A549 (cell line): ENCODE measurements around the gene TERB1. TPM values are rescaled to one million over a fixed set of nuclear protein-coding genes. Genes with fewer than 3 reads are reported as not detected.

Experiments
- ATAC-seq, 2 experiments: fragments of 200-7000 bp in 1 of 2; fragments of >200 bp in 1 of 2; cut with Nextera tagmentation in 1 of 2; cut with Tn5 transposase in 1 of 2; 3 replicates each; pipeline versions ENCODE4 v1.8.0 to v1.9.1; 2018 to 2020; ENCODE audit warnings: mild to moderate bottlenecking in 1 of 2, moderate library complexity in 1 of 2
- CTCF ChIA-PET: fragments of 300-600 bp; sonication (Branson Sonifier 250); formaldehyde crosslinking; extraction: SDS; loops from one replicate; lab custom pipeline; 2021; ENCODE audit warnings: antibody characterized with exemption, inconsistent platforms; lab: Yijun Ruan, JAX
- POLR2A ChIA-PET: fragments of 350-600 bp; formaldehyde crosslinking; extraction: SDS; loops from one replicate; lab custom pipeline; 2021; ENCODE audit warnings: antibody characterized with exemption, inconsistent platforms; lab: Yijun Ruan, JAX
- DNase-seq, 2 experiments: peaks; one replicate each; pipeline versions ENCODE4 v3.0.0 to v3.0.0-alpha.2; 2011 to 2016; ENCODE audit warnings: low read depth in 1 of 2, low spot score in 1 of 2
- FAIRE-seq: peaks from 2 replicates; lab custom pipeline; 2011; peaks lifted over from hg19 to GRCh38; lab: Jason Lieb, UNC
- H3K27ac ChIP-seq, 2 experiments: fragments of >200 bp; sonication (Bioruptor Twin); formaldehyde crosslinking; 3 replicates each; pipeline ENCODE4 v1.5.1; 2016 to 2017
- H3K4me1 ChIP-seq: fragments of >200 bp; sonication (Bioruptor Twin); formaldehyde crosslinking; 3 replicates; pipeline ENCODE4 v1.6.1; 2016
- H3K4me2 ChIP-seq: fragments of >200 bp; sonication (Bioruptor Twin); formaldehyde crosslinking; 3 replicates; pipeline ENCODE4 v1.6.1; 2016
- H3K4me3 ChIP-seq: fragments of >200 bp; sonication (Bioruptor Twin); formaldehyde crosslinking; 3 replicates; pipeline ENCODE4 v1.5.1; 2016
- H3K9me3 ChIP-seq: fragments of >200 bp; sonication (Bioruptor Twin); formaldehyde crosslinking; 3 replicates; pipeline ENCODE4 v1.6.1; 2016
- BCL3 ChIP-seq: fragments of >200 bp; sonication (Bioruptor Twin); formaldehyde crosslinking; IDR thresholded peaks from 3 replicates; pipeline ENCODE4 v1.6.1; 2016
- BHLHE40 ChIP-seq: IDR thresholded peaks from 2 replicates; pipeline ENCODE4 v1.6.1; 2012; ENCODE audit warnings: low read depth, low read length, inconsistent platforms
- CBX8 ChIP-seq: fragments of 200-600 bp; sonication (generic); IDR thresholded peaks from 2 replicates; pipeline ENCODE4 v1.6.1; 2016
- CEBPB ChIP-seq, 2 experiments: fragments of >200 bp in 1 of 2; sonication (Bioruptor Twin) in 1 of 2; formaldehyde crosslinking in 1 of 2; IDR thresholded peaks; 2 replicates each; pipeline ENCODE4 v1.6.1; 2012 to 2016
- EHF ChIP-seq: fragments of 250-450 bp; sonication (Bioruptor Pico); IDR thresholded peaks from 2 replicates; pipeline ENCODE4 v1.5.0; 2020; ENCODE audit warnings: mild to moderate bottlenecking
- EP300 ChIP-seq, 2 experiments: fragments of >200 bp; sonication (Bioruptor Twin); formaldehyde crosslinking; IDR thresholded peaks; 2 replicates in 1 of 2; 3 replicates in 1 of 2; pipeline ENCODE4 v1.6.1; 2016 to 2017
- FOSL2 ChIP-seq, 2 experiments: fragments of 450-650 bp in 1 of 2; fragments of >200 bp in 1 of 2; sonication (Bioruptor Twin) in 1 of 2; formaldehyde crosslinking; IDR thresholded peaks; 2 replicates each; pipeline versions ENCODE4 v1.5.0 to v1.6.1; 2016 to 2020; ENCODE audit warnings: mild to moderate bottlenecking in 1 of 2, moderate library complexity in 1 of 2
- GATA3 ChIP-seq: IDR thresholded peaks from 2 replicates; pipeline ENCODE4 v1.6.1; 2012; ENCODE audit warnings: borderline replicate concordance
- HES2 ChIP-seq: fragments of >200 bp; sonication (Bioruptor Twin); formaldehyde crosslinking; IDR thresholded peaks from 2 replicates; pipeline ENCODE4 v1.6.1; 2016
- HEYL ChIP-seq: fragments of 250-450 bp; sonication (Bioruptor Pico); IDR thresholded peaks from 2 replicates; pipeline ENCODE4 v1.8.0; 2021; ENCODE audit warnings: mild to moderate bottlenecking, moderate library complexity
- HOXA7 ChIP-seq: fragments of 250-450 bp; sonication (Bioruptor Pico); IDR thresholded peaks from 2 replicates; pipeline ENCODE4 v1.5.0; 2020; ENCODE audit warnings: mild to moderate bottlenecking, moderate library complexity
- HOXB5 ChIP-seq: fragments of 250-450 bp; sonication (Bioruptor Pico); IDR thresholded peaks from 2 replicates; pipeline ENCODE4 v1.5.0; 2020; ENCODE audit warnings: mild to moderate bottlenecking, moderate library complexity
- JUN ChIP-seq, 2 experiments: fragments of >200 bp; sonication (Bioruptor Twin); formaldehyde crosslinking; IDR thresholded peaks; 2 replicates in 1 of 2; 3 replicates in 1 of 2; pipeline ENCODE4 v1.6.1; 2016 to 2017
- JUNB ChIP-seq: fragments of >200 bp; sonication (Bioruptor Twin); formaldehyde crosslinking; IDR thresholded peaks from 2 replicates; pipeline ENCODE4 v1.6.1; 2016
- KDM1A ChIP-seq: fragments of 200-600 bp; sonication (generic); IDR thresholded peaks from 2 replicates; pipeline ENCODE4 v1.6.1; 2016; ENCODE audit warnings: low read depth, mild to moderate bottlenecking
- MAFK ChIP-seq: fragments of 450-650 bp; IDR thresholded peaks from 2 replicates; pipeline ENCODE4 v1.6.1; 2014; ENCODE audit not compliant: partially characterized antibody
- MAZ ChIP-seq: fragments of 150-350 bp; IDR thresholded peaks from 2 replicates; pipeline ENCODE4 v1.6.1; 2014; ENCODE audit warnings: antibody characterized with exemption, low read depth, low read length, borderline replicate concordance
- NFE2L2 ChIP-seq: fragments of 150-350 bp; conservative IDR thresholded peaks from 2 replicates; pipeline ENCODE4 v1.6.1; 2014; ENCODE audit warnings: low read length
- NPAS2 ChIP-seq: fragments of 250-450 bp; sonication (Bioruptor Pico); IDR thresholded peaks from 2 replicates; pipeline ENCODE4 v1.8.0; 2022; ENCODE audit warnings: mild to moderate bottlenecking, moderate library complexity, borderline replicate concordance
- PHF8 ChIP-seq: fragments of 200-600 bp; sonication (generic); IDR thresholded peaks from 2 replicates; pipeline ENCODE4 v1.6.1; 2016; ENCODE audit warnings: low read depth, mild to moderate bottlenecking, antibody characterized with exemption, moderate library complexity, borderline replicate concordance
- POLR2A ChIP-seq: IDR thresholded peaks from 2 replicates; pipeline ENCODE4 v1.6.1; 2012; ENCODE audit warnings: mild to moderate bottlenecking, low read length
- RFX5 ChIP-seq: fragments of 450-650 bp; IDR thresholded peaks from 2 replicates; pipeline ENCODE4 v1.7.1; 2014; ENCODE audit warnings: antibody characterized with exemption, mild to moderate bottlenecking, moderate library complexity
- SMC3 ChIP-seq: fragments of >200 bp; sonication (Bioruptor Twin); formaldehyde crosslinking; IDR thresholded peaks from 3 replicates; pipeline ENCODE4 v1.6.1; 2018; ENCODE audit warnings: inconsistent platforms
- SREBF2 ChIP-seq: fragments of 450-650 bp; IDR thresholded peaks from 2 replicates; pipeline ENCODE4 v1.6.1; 2014; ENCODE audit warnings: mild to moderate bottlenecking, moderate library complexity
- TP53 ChIP-seq: fragments of 250-450 bp; sonication (Bioruptor Pico); IDR thresholded peaks from 2 replicates; pipeline ENCODE4 v1.5.0; 2021; ENCODE audit warnings: mild to moderate bottlenecking, moderate library complexity
- WGBS: methylation state at CpG from one replicate; pipeline ENCODE4 v1.1.6; 2017; ENCODE audit errors: missing lambda C conversion rate; 5-methylcytosine and 5-hydroxymethylcytosine counted together
- polyA plus RNA-seq, 4 experiments: library from polyadenylated mRNA; depleted of rRNA in 3 of 4; stranded (reverse); fragments of >200 nt; fragmentation: RNase III in 1 of 4; extraction: RNeasy Plus Mini Kit Qiagen cat#74134 plus additional on column Dnase treatment in 1 of 4; gene quantifications; 2 replicates in 3 of 4; 3 replicates in 1 of 4; pipeline ENCODE4 v1.2.3, GENCODE V29; 2011 to 2017
- TF ChIP-seq, protein P1 (sequence below): fragments of 150-350 bp; IDR thresholded peaks from 2 replicates; pipeline ENCODE4 v1.6.1; 2014; ENCODE audit warnings: low read depth, mild to moderate bottlenecking, low read length
- TF ChIP-seq, protein P2 (sequence below): fragments of >200 bp; sonication (Bioruptor Twin); formaldehyde crosslinking; IDR thresholded peaks from 3 replicates; pipeline ENCODE4 v1.5.1; 2016

TERB1 gene
- polyA plus RNA-seq, 2 of the 4 experiments (the other 2 are of a cell fraction): 0.17 to 0.18 TPM

- H3K27ac ChIP-seq: no peak overlapping the region
- ATAC-seq (no peak), DNase-seq (no peak), FAIRE-seq (no peak)
- WGBS: 25% methylated on average over 3 of the region's 3 CpGs
- POLR2A ChIA-PET: no interaction called here
- CTCF ChIA-PET: interaction anchor here (0.8 to 4.8 kb wide), 4 partner anchors 10 to 32 kb away, joined by 3 to 41 read pairs (median 4); partner anchors contain the start of gene NAE1
- H3K9me3 ChIP-seq: no peaks in the 10 kb centered on the region
- no peak for TF ChIP-seq POLR2A
- no peak for TF ChIP-seq SREBF2
- TF ChIP-seq MAZ: no peak
- no peak for TF ChIP-seq CBX8
- no peak for TF ChIP-seq EHF (CRISPR knock-in tag)
- TF ChIP-seq JUNB: no peak
- no peak for TF ChIP-seq HOXA7 (CRISPR knock-in tag)
- TF ChIP-seq RFX5: no peak
- TF ChIP-seq GATA3: no peak
- no peak for TF ChIP-seq JUN (IDR thresholded peaks at IDR 0.05)
- TF ChIP-seq, protein P1, sequence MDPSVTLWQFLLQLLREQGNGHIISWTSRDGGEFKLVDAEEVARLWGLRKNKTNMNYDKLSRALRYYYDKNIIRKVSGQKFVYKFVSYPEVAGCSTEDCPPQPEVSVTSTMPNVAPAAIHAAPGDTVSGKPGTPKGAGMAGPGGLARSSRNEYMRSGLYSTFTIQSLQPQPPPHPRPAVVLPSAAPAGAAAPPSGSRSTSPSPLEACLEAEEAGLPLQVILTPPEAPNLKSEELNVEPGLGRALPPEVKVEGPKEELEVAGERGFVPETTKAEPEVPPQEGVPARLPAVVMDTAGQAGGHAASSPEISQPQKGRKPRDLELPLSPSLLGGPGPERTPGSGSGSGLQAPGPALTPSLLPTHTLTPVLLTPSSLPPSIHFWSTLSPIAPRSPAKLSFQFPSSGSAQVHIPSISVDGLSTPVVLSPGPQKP: no peak
- TF ChIP-seq, protein P2, sequence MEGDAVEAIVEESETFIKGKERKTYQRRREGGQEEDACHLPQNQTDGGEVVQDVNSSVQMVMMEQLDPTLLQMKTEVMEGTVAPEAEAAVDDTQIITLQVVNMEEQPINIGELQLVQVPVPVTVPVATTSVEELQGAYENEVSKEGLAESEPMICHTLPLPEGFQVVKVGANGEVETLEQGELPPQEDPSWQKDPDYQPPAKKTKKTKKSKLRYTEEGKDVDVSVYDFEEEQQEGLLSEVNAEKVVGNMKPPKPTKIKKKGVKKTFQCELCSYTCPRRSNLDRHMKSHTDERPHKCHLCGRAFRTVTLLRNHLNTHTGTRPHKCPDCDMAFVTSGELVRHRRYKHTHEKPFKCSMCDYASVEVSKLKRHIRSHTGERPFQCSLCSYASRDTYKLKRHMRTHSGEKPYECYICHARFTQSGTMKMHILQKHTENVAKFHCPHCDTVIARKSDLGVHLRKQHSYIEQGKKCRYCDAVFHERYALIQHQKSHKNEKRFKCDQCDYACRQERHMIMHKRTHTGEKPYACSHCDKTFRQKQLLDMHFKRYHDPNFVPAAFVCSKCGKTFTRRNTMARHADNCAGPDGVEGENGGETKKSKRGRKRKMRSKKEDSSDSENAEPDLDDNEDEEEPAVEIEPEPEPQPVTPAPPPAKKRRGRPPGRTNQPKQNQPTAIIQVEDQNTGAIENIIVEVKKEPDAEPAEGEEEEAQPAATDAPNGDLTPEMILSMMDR: no peak
- no peak for TF ChIP-seq NPAS2
- H3K4me3 ChIP-seq: no peak overlapping the region
- no peak overlapping the region for H3K4me2 ChIP-seq
- peaks cover 3% of the 10 kb centered on the region; the same call in 1 of the 3 replicates for H3K4me1 ChIP-seq
These were observed 39.5 kb upstream of the TERB1 start for GRCh38 chr16:66840883-66841282.

DNA sequence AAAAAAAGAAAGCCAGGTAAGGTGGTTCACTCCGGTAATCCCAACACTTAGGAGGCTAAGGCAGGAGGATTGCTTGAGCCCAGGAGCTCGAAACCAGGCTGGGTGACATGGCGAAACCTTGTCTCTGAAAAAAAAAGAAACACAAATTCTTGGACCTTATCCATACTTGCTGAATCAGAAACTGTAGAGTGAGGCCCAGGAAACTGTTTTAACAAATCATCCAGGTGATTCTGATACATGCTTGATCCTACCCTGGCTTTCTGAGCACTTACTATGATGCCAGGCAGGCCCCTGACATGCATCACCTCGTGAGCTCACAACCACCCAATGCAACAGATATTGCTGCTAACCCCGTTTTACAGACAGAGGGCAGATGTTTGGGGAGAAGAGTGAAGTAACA is 33.4 kb upstream of the TERB1 start:
- no peak overlapping the region for H3K27ac ChIP-seq
- CTCF ChIA-PET: interaction anchor here (0.6 to 8.4 kb wide), 3 partner anchors 34 to 227 kb away, joined by 3 to 148 read pairs (median 5); no protein-coding TSS in a partner anchor
- TF ChIP-seq MAFK (no peak), KDM1A (no peak), EP300 (IDR thresholded peaks at IDR 0.05) (no peak), GATA3 (no peak), JUNB (no peak), TP53 (CRISPR knock-in tag) (no peak), FOSL2 (IDR thresholded peaks at IDR 0.05) (no peak), FOSL2 (CRISPR knock-in tag; IDR thresholded peaks at IDR 0.05) (no peak), MAZ (no peak), PHF8 (no peak), BCL3 (no peak), BHLHE40 (no peak), NFE2L2 (no peak), HEYL (no peak), HOXB5 (CRISPR knock-in tag) (no peak), SREBF2 (no peak), SMC3 (no peak), CEBPB (IDR thresholded peaks at IDR 0.05) (no peak), HES2 (no peak)
- TF ChIP-seq, all 56 proteins: peak for 0
- Histone ChIP-seq H3K4me3 (no peak overlapping the region), H3K4me2 (no peak overlapping the region), H3K4me1 (peaks cover 3% of the 10 kb centered on the region; the same call in 2 of the 3 replicates), H3K9me3 (no peaks in the 10 kb centered on the region)
- POLR2A ChIA-PET: interaction anchor here (0.6 kb wide), 1 partner anchor 298 kb away, joined by 3 read pairs; no protein-coding TSS in a partner anchor
- DNase-seq (no peak), FAIRE-seq (no peak), ATAC-seq (no peak)
- 77% methylated on average over 5 of the region's 5 CpGs for WGBS
